GM23338 (cell line): Measurements from ENCODE around the gene LYST.

Experiments used
- CREB1 ChIP-seq: fragments of 250-450 bp; sonication (Bioruptor Pico); IDR thresholded peaks from 2 replicates; pipeline ENCODE4 v1.5.0; 2020; ENCODE audit warnings: low read depth, mild to moderate bottlenecking, moderate library complexity
- EZH2 ChIP-seq: fragments of 200-600 bp; sonication (generic); IDR thresholded peaks from one replicate; pipeline ENCODE4 v1.8.0; 2017; ENCODE audit warnings: antibody characterized with exemption, mild to moderate bottlenecking, low read depth; ENCODE audit not compliant: unreplicated experiment
- EZH2phosphoT487 ChIP-seq: fragments of 200-600 bp; sonication (generic); IDR thresholded peaks from one replicate; pipeline ENCODE4 v1.8.1; 2018; ENCODE audit warnings: antibody characterized with exemption; ENCODE audit not compliant: unreplicated experiment
- JUNB ChIP-seq: IDR thresholded peaks from one replicate; pipeline ENCODE4 v1.6.1; 2016; ENCODE audit warnings: antibody characterized with exemption; ENCODE audit not compliant: unreplicated experiment
- POLR2AphosphoS5 ChIP-seq: IDR thresholded peaks from 2 replicates; pipeline ENCODE4 v1.6.1; 2016; ENCODE audit warnings: antibody characterized with exemption, low read depth
- TF ChIP-seq, protein P1 (sequence below), 2 experiments: fragments of 200-600 bp in 1 of 2; sonication (generic) in 1 of 2; conservative IDR thresholded peaks; 2 replicates each; pipeline versions ENCODE4 v1.5.1 to v1.6.1; 2016 to 2017; ENCODE audit warnings: antibody characterized with exemption in 2 of 2, low read depth in 2 of 2, mild to moderate bottlenecking in 2 of 2, moderate library complexity in 1 of 2
- TF ChIP-seq, protein P2 (sequence below): IDR thresholded peaks from one replicate; pipeline ENCODE4 v1.6.1; 2018; ENCODE audit warnings: antibody characterized with exemption; ENCODE audit not compliant: unreplicated experiment

GRCh38 chr1:235838021-235838420, 28.7 kb downstream of the LYST start:
- TF ChIP-seq POLR2AphosphoS5 (no peak), EZH2 (no peak), EZH2phosphoT487 (no peak), JUNB (no peak), CREB1 (CRISPR knock-in tag) (no peak)
- TF ChIP-seq, protein P1, sequence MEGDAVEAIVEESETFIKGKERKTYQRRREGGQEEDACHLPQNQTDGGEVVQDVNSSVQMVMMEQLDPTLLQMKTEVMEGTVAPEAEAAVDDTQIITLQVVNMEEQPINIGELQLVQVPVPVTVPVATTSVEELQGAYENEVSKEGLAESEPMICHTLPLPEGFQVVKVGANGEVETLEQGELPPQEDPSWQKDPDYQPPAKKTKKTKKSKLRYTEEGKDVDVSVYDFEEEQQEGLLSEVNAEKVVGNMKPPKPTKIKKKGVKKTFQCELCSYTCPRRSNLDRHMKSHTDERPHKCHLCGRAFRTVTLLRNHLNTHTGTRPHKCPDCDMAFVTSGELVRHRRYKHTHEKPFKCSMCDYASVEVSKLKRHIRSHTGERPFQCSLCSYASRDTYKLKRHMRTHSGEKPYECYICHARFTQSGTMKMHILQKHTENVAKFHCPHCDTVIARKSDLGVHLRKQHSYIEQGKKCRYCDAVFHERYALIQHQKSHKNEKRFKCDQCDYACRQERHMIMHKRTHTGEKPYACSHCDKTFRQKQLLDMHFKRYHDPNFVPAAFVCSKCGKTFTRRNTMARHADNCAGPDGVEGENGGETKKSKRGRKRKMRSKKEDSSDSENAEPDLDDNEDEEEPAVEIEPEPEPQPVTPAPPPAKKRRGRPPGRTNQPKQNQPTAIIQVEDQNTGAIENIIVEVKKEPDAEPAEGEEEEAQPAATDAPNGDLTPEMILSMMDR (conservative IDR thresholded peaks at IDR 0.05; ENCODE audit: low read depth in 2 of 2), result no peak
- TF ChIP-seq, protein P2, sequence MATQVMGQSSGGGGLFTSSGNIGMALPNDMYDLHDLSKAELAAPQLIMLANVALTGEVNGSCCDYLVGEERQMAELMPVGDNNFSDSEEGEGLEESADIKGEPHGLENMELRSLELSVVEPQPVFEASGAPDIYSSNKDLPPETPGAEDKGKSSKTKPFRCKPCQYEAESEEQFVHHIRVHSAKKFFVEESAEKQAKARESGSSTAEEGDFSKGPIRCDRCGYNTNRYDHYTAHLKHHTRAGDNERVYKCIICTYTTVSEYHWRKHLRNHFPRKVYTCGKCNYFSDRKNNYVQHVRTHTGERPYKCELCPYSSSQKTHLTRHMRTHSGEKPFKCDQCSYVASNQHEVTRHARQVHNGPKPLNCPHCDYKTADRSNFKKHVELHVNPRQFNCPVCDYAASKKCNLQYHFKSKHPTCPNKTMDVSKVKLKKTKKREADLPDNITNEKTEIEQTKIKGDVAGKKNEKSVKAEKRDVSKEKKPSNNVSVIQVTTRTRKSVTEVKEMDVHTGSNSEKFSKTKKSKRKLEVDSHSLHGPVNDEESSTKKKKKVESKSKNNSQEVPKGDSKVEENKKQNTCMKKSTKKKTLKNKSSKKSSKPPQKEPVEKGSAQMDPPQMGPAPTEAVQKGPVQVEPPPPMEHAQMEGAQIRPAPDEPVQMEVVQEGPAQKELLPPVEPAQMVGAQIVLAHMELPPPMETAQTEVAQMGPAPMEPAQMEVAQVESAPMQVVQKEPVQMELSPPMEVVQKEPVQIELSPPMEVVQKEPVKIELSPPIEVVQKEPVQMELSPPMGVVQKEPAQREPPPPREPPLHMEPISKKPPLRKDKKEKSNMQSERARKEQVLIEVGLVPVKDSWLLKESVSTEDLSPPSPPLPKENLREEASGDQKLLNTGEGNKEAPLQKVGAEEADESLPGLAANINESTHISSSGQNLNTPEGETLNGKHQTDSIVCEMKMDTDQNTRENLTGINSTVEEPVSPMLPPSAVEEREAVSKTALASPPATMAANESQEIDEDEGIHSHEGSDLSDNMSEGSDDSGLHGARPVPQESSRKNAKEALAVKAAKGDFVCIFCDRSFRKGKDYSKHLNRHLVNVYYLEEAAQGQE, result no peak
